ENCODE measurements around the gene C7orf33.
"Not testable (repeated sequence)": the region's sequence is repeated elsewhere in the genome, so short reads cannot be mapped to it uniquely, and the experiment has no call there.

C7orf33 gene

DNA sequence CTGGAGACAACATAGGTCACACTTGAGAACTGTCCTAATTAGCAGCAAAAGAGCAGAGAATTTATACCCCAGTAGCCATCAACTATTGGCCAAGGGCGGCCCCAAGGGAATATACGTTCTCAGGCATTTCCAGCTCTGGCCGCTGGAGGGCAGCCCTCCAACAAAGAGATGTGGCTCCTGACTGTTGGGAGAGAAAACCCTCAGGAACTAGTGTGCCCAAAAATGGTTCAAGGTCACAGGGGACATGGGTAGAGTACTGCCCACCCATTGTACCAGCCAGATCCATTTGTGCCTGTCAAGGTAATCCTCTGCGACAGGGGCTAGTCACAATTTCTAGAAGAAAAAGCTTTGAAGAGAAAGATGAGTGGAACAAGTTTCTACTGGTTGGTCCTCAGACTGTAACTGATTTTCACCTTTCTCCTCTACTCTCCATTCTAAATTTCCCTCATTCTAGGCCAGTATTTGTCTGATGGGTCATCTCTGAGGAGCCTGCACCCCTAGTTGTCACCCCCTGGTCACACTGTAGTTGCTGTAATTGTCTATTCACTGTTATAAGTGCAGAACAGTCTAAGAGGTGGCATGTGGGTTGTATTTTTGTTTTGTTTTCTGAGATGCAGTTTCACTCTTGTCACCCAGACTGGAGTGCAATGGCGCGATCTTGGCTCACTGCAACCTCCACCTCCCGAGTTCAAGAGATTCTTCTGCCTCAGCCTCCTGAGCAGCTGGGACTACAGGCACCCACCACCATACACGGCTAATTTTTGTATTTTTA is 14.7 kb upstream of the C7orf33 start:
- in situ Hi-C loops (cut with MboI; ENCODE audit: low sequenced_read_pairs) = no loop called here

DNA sequence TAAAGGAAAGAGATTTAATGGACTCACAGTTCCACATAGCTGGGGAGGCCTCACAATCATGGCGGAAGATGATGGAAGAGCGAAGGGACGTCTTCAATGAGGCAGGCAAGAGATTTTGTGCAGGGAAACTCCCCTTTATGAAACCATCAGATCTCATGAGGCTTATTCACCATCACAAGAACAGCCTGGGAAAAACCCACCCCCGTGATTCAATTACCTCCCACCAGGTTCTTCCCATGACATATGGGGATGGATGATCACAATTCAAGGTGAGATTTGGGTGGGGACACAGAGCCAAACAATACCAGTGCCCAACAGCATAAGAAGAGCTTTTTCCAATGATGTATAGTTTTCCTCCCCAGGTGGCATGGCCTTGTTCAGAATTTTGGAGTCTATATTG is 11.2 kb upstream of the C7orf33 start:
- in situ Hi-C loops (cut with MboI; ENCODE audit: low sequenced_read_pairs) = no loop called here

DNA sequence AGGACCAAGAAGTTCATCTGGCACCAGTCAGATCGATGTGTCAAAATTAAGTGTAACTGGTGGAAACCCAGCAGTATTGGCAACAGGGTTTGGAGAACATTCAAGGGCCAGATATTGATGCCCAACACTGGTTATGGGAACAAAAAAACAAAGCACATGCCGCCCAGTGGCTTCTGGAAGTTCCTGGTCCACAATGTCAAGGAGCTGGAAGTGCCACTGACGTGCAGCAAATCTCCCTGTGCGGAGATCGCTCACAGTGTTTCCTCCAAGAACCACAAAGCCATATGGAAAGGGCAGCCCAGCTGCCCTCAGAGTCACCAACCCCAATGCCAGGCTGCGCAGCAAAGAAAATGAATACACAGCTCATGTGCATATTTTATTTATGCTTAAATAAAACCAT is 10.1 kb upstream of the C7orf33 start:
- in situ Hi-C loops (cut with MboI; ENCODE audit: low sequenced_read_pairs) = no loop called here

DNA sequence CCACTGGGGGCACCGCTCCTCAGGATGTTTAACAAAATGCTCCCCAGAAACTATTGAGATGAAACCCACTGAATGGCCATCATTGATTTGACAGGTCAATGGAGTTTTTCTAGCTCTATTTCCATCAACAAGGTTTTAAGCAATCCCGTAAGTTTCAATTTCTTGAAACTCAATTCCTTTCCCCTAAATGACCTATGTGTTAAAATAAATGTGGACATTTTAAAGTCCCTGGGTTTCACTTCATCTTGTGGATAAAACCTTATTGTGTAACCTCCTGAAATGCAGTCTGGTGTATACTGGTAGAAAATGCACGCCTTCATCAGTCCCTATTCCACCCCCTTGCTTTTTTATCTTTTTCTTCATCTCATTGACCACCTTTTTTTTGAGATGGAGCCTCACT is 8.9 kb upstream of the C7orf33 start:
- in situ Hi-C loops (cut with MboI; ENCODE audit: low sequenced_read_pairs) = no loop called here

DNA sequence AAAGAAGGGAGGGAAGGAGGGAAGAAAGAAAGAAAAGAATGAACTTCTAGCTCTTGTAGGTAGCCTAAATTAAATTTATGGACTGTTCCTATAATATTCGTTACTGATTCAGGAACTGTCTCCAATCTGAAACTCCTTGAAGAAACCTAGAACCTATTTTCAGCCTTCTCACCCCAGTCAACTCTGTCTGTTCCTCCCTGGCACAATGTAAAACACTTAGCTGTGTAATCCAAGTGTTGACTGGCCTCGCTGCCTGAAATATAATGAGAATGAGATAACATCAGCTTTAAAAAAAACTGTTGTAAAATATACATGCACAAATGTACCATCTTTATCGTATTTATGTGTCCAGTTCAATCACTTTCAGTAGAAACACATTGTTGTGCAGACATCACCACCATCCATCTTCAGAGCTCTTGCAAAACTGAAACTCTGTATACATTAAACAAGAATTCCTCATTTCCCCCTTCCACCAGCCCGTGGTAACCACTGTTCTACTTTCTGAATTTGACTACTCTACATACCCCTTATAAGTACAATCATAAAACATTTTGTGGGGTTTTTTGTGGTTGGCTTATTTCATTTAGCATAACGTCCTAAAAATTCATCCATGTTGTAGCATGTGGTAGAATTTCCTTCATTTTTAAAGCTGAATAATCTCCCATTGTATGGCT is 6.3 kb upstream of the C7orf33 start:
- in situ Hi-C loops (cut with MboI; ENCODE audit: low sequenced_read_pairs) = no loop called here

DNA sequence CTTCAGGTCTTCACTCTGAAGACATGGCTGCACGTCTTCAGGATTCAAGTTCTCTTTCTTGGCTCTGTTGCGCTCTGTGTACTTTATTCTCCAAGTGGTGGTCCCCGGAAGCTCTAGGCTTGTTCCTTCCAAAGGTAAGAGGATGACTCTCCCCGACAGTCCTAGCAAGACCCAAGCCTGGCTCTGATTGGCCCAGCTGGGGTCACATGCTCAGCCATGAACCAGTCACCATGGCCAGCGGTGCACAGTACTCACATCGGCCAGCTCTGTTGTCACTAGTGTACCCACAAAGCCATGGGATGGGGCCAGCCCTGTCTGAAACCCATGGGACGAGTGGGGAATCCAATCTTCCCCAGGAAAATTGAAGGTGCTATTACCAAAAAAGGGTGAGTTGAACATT is 5.2 kb upstream of the C7orf33 start:
- in situ Hi-C loops (cut with MboI; ENCODE audit: low sequenced_read_pairs) = no loop called here

DNA sequence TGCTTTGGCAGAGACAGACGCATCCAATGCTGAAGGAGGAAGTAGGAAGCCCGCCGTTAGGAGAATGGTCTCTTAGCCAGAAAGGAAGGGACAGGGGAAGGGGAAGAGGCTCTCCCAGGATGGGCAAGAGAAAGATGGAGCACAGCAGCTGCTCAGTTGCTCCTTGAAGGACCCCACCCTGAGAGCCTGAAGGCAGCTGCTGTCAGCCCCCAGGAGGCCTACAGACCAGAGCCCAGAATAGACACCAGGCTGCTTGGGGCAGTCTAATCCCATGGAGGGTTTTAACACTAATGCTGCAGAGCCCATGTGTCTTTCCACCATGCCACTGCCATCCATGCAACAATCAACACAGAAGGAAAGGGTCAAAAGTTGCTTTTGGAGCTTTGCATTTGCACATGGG is 3.5 kb upstream of the C7orf33 start:
- in situ Hi-C loops (cut with MboI; ENCODE audit: low sequenced_read_pairs) = no loop called here

DNA sequence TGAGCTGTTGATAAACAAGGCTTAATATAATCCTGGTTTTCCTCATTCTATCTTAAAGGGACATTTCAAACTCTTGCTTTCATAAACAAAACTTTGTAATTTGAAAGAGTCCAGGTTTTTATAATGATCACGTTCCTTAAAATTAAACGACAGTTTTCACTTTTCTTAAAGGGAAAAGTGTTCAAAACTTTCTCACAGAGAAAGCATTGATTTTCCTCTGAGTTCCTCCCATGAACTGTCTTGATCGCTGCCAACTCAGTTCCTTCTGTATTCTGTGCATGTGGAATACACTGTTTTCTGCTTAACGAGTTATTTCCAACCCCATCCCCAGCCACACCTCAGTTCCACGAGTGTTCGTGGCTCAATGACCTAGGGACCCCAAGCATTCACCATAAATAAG is 2.4 kb upstream of the C7orf33 start:
- in situ Hi-C loops (cut with MboI; ENCODE audit: low sequenced_read_pairs) = no loop called here

DNA sequence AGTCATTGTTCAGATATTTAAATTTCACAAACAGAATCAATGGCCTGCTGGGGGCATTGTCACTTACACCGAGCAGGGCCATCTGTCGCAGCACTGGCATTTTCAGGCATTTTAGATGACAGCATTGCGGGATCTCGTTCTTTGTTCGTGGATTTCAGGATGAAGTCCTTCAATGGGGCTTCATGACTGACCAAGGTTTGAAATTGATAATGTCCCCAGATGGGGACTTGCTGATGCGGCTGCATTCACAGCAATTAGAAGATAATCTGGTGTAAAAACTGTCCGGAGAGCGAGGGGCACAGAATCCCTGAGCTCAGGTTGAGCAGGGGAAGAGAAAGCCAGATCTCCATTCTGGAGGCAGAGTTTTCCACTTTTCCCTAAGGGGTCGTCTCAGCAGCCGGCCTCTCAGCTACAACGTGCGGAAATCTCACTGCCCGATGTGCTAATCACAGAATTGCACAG is 1.9 kb upstream of the C7orf33 start:
- in situ Hi-C loops (cut with MboI; ENCODE audit: low sequenced_read_pairs) = no loop called here

DNA sequence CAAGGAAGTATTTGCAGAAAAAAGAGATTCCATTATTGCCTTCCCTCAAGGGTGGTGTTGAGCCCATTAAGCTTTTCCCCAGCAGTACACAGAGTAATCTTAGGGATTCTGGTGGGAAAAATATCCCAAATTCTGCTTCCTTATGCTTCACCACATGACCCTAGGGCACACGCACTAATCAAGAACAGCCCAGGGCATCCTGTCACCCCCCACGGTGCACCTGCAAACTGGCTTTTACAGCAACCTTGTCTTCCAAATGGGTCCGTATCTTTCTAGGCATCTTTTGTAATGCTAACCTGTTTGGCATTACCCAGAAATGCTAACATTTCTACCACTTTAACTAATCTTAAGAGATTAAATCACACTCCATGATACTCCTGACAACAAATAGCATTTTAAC is 926 bp upstream of the C7orf33 start:
- in situ Hi-C loops (cut with MboI; ENCODE audit: low sequenced_read_pairs) = no loop called here

DNA sequence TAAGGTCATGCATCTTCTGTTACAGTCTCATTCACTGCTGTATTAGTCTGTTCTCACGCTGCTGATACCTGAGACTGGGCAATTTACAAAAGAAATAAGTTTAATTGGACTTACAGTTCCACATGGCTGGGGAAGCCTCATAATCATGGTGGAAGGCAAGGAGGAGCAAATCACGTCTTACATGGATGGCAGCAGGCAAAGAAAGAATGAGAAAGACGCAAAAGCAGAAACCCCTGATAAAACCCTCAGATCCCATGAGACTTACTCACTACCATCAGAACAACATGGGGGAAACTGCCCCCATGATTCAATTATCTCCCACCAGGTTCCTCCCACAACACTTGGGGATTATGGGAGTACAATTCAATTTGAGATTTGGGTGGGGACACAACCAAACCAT is 5.8 kb downstream of the C7orf33 start:
- in situ Hi-C loops (cut with MboI; ENCODE audit: low sequenced_read_pairs) = not testable (repeated sequence)

DNA sequence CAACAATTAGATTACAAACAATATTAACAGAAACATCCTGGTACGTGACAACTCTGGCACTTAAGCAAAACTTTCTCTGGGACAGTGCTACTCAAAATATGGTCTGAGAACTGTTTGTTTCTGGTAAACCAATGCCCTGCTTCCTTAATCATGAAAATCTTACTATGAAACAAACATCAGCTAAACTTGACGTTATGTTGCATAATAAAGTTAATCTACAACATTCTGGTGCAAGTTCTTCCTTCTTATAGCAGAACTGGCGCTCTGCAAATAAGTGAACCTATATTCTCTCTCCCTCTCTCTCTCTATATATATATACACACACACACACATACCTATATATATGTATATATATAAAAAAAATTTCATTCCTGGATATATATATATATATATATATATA is 7.8 kb downstream of the C7orf33 start:
- in situ Hi-C loops (cut with MboI; ENCODE audit: low sequenced_read_pairs) = no loop called here

DNA sequence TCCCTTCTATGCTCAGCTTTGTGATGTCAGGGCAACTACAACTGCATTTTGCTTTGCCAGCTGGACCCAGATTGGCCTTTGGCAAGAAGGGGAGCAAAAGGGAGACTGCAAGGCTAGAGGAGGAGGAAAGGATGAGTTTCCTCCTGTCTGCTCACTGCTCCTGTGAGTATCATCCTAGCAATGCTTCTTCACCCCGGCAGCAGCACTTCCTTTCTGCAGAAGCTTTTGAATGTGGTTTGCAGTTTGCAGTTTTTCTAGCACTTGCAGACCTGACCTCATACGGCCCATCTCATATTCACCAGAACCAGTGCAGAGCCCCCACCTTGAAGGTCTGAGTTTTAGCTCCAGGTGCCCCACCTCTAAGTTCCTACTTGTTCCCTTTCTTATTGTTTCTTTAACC is 14.8 kb downstream of the C7orf33 start:
- in situ Hi-C loops (cut with MboI; ENCODE audit: low sequenced_read_pairs) = no loop called here

DNA sequence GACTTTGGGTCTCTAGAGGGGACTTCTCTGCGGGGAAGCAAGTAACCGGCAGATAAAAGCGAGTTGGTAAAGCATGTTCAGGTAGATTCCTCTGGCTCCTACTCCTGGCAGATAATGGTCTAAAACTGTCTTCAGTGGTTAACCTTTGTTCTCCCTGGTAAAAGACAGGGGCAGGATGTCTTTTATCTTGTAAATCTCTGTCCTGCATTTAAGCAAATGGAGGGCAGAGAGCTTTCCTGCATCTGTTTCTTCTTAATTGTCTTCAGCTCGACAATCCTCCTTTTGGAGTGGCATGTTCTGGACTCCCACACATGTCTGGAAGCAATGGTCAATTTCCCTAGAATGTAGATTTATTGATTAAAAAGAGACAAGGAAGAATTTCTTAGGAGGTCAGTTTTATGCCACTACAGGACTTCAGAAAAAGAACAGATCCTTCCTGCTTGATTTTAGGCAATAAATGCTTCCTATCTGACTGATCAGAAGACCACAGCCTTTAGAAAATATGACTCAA is 16.6 kb downstream of the C7orf33 start:
- in situ Hi-C loops (cut with MboI; ENCODE audit: low sequenced_read_pairs) = no loop called here

DNA sequence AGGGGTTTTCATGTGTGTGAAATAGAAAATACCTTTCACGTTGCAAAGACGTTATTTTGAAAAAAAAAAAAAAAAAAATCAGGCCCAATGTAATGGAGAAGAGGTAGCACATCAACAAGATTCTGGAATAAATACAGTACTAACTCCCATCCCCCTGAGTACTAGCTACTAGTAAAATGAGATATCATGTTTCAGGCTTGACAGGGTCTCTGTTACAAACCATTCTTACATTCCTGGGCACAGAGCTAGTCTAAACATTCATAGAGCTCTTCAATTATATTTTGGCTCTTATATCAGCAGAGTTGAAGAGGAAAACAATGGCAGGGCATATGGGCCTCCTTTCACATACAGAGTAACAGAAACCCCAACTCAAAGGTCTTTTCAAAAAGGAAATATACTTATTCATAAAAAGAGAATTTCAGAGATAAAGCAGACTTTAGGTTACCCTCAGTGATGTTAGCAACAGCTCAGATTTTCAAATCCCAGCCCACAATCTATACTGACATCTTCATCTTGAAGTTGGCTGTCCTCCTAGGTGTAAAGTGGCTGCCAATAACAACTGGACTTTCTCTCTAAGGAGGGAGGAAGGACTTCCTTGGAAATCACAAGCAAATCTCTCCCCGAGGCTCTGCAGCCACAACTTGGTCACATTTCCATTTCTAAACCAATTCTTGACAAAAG is 18.6 kb downstream of the C7orf33 start:
- in situ Hi-C loops (cut with MboI; ENCODE audit: low sequenced_read_pairs) = no loop called here

DNA sequence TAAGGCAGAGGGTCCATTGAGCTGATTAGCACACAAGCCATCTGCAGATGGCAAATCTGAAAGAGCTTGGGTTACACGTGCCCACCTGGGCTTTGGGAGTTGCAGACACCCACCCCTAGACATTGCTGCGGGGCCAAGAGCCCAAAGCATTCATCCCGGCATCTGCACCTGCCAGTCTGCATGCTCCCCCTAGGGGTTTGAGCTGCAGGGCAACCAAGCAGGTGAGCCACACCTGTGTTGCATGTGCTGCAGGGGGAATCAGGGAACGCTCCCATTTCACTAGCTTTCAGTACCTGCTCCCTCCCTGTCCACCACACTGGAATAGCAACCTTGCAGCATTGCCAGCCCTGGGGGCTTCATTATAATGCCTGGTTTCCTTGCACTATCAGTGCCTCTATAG is 21.1 kb downstream of the C7orf33 start:
- in situ Hi-C loops (cut with MboI; ENCODE audit: low sequenced_read_pairs) = no loop called here

DNA sequence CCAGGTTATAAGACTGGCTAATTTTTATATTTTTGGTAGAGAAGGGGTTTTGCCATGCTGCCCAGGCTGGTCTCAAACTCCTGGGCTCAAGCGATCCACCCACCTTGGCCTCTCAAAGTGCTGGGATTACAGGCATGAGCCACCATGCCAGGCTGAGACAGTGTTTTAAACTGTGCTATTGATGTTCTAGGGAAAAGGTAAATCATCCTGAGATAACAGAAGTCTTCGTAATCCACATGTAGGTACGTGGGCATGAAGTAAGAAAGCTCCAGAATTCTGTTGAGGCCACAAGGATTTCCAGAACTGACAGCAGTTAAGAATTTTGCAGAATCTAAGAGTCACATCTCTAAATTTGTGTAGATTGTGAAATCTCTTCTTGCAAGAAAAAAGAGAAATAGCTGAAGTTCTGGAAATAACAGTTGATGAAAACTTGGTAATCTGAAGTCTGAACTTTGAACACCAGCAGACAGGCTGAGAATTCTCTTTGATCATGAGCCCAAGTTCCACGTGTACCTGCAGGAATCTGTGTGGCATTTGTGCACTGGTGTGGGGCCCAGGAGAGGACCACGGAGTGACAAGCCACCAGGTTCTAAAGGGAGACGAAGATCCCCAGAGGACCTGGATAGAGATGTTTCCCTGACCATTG is 24.6 kb downstream of the C7orf33 start:
- in situ Hi-C loops (cut with MboI; ENCODE audit: low sequenced_read_pairs) = no loop called here

DNA sequence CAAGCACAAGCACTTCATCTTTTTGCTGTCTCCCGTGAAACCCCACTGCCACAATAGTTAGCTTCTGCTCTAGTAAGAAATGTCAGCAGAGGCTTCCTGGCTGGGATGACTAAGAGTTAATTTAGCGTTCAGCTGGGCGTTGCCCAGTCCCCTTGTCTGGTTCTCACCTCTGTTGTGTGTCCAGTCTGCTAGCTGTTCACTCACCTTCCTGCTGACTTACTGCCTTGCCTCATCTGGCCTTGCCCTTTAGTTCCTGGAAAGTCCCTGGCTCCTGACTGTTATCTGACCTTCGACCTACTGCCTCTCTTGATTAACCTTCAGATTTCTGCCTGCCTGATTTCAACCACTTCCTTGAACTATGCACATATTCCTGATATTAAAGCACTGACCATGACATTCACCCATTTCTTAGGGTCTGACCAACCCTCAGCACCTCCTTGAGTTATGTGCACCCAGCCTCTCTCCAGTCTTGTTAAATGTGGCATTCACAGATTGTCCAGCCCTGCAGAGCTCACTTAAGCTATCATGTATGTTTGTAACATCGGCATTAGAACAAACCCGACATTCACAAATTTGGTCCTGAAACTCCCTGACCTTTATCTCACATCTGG is 30.3 kb downstream of the C7orf33 start:
- in situ Hi-C loops (cut with MboI; ENCODE audit: low sequenced_read_pairs) = no loop called here

DNA sequence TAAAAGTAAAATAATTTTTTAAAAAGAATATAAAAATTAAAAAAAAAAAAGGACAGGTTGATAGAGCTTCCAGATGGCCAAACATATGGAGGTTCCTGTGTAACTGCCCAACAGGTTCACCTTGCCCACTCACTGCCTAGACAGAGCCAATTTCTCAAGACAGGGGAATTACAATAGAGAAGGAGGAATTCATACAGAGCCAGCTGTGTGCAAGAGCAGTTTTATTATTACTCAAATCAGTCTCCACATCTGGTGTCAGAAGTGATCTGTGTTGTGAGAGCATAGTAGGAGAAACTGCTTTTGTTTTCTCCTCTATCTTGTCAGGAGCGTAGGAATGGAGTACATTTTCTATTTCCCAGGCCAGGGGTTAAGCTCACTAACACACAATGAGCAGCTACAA is 31.0 kb downstream of the C7orf33 start:
- in situ Hi-C loops (cut with MboI; ENCODE audit: low sequenced_read_pairs) = no loop called here

DNA sequence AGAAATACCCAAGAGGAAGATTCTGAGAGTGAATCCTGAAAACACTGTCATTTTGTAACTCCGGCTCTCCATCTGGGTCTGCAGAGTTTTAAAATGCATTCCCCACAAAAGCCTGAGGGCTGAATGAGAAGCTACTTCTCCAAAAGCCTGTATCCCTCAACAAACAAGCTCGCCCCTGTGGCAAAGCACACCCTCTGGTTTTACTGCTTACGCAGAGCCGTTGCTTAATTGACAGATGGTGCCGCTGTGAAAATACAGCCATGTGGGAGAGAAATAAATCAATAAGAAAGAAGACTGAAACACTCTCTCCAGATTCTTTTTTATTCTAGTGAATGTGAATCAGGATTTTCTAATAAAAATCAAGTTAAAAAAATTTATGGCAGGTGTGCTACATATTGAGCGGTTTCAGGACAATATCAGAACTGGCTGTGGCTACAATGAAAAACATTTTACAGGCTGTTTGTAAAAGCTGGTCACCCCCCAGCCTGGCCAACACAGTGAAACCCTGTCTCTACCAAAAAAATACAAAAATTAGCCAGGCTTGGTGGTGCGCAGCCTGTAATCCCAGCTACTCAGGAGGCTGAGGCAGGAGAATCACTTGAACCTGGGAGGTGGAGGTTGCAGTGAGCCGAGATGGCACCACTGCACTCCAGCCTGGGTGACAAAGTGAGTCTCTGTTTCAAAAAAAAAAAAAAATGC is 32.5 kb downstream of the C7orf33 start:
- in situ Hi-C loops (cut with MboI; ENCODE audit: low sequenced_read_pairs) = no loop called here

Measured in HL-60/S4 treated with retinoic acid at 250 ng/mL for 4 days and 3 days (cell line).